Upper lobe of right lung (tissue), 1 donor: ENCODE measurements around the gene UBL7. TPM values are rescaled to one million over a fixed set of nuclear protein-coding genes. Genes with fewer than 3 reads are reported as not detected.

Experiments
- ATAC-seq: fragments of 200-7000 bp; cut with Tn5 transposase; one replicate; pipeline ENCODE4 v1.9.1; 2020; ENCODE audit warnings: mild to moderate bottlenecking, moderate library complexity
- DNase-seq: peaks from one replicate; pipeline ENCODE4 v3.0.0-alpha.2; 2020
- H3K27ac ChIP-seq: fragments of 200-600 bp; one replicate; pipeline ENCODE4 v1.8.0; 2022
- H3K27me3 ChIP-seq: fragments of 200-600 bp; one replicate; pipeline ENCODE4 v1.8.0; 2022; ENCODE audit warnings: mild to moderate bottlenecking
- H3K36me3 ChIP-seq: fragments of 200-600 bp; one replicate; pipeline ENCODE4 v1.8.0; 2022
- H3K4me1 ChIP-seq: fragments of 200-600 bp; one replicate; pipeline ENCODE4 v1.8.0; 2022
- H3K4me3 ChIP-seq: fragments of 200-600 bp; one replicate; pipeline ENCODE4 v1.8.0; 2022; ENCODE audit warnings: mild to moderate bottlenecking
- H3K9me3 ChIP-seq: fragments of 200-600 bp; one replicate; pipeline ENCODE4 v1.8.0; 2022
- CTCF ChIP-seq: fragments of 200-600 bp; IDR thresholded peaks from one replicate; pipeline ENCODE4 v1.8.0; 2022; ENCODE audit warnings: antibody characterized with exemption
- intact Hi-C: fragments of 100-400 bp; cut with DNase I; formaldehyde crosslinking; loops from one replicate; pipeline ENCODE4 v1.11.0; 2022
- microRNA-seq: library from miRNA; unstranded; fragments of <30 nt; microRNA quantifications from one replicate; pipeline ENCODE4 v1.2.0, GENCODE V29; 2020; ENCODE audit warnings: borderline microRNAs expressed
- total RNA-seq: library from RNA; stranded (reverse); fragmentation: NEBNext Ultra II Directional; extraction: Animal tissue kit (Norgen Biotek cat#: 25700); gene quantifications from one replicate; pipeline ENCODE4 v1.2.1, GENCODE V29; 2021
- donor health status: DM: no; HTN: yes; CAD: no; lungs with severe emphysema.

The UBL7 gene
- total RNA-seq, 1 donor from 2014 or later = 40.8 TPM

DNA sequence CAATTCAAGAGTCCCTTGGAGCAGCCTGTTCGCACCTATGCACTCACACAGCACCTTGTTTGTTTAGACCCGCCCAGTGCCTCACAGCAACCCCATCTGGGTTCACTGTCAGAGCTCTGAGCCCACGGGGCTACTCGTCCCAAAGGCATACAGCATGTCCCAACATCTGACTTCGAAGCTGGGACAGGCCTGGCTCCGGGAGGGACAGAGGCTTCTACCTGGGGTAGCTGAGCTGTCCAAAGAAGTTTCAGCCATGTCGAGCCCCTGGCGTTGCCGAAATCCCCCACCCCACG is 64.9 kb downstream of the UBL7 start:
- intact Hi-C loops = no loop called here
- H3K27ac ChIP-seq = no peak overlapping the region

More for the DNA sequence above, 64.9 kb downstream of the UBL7 start:
- no peak for TF ChIP-seq CTCF
- H3K9me3 ChIP-seq = no peaks in the 10 kb centered on the region
- H3K27me3 ChIP-seq = no peaks in the 10 kb centered on the region
- no peaks in the 10 kb centered on the region for H3K36me3 ChIP-seq
- H3K4me1 ChIP-seq = no peaks in the 10 kb centered on the region
- DNase-seq (no peak), ATAC-seq (no peak)
- no peak overlapping the region for H3K4me3 ChIP-seq

Small RNA genes within 50 kb of the gene (microRNA-seq; reads per million reads assigned to microRNA genes)
- not detected for gene MIR6881

Other genes starting within 250 kb of the UBL7 start
- not detected for gene CCDC33, start 224.8 kb downstream of the UBL7 start, total RNA-seq
- gene CYP11A1, start 93.5 kb downstream of the UBL7 start, total RNA-seq = 1.1 TPM
- gene SEMA7A, start 27.2 kb downstream of the UBL7 start, total RNA-seq = 5.4 TPM
- gene ARID3B, start 80.1 kb upstream of the UBL7 start, total RNA-seq = 10.7 TPM
- 72.9 TPM for gene CLK3, start 154.7 kb upstream of the UBL7 start, total RNA-seq
- gene EDC3, start 234.9 kb upstream of the UBL7 start, total RNA-seq = 31.5 TPM